Subcutaneous abdominal adipose tissue (tissue), 5 donors: ENCODE measurements around the gene NDUFB7.

Experiments used
- H3K27ac ChIP-seq: one replicate; pipeline ENCODE4 v1.7.0; 2013; ENCODE audit warnings: low read depth, mild to moderate bottlenecking, inconsistent platforms, low read length, moderate library complexity
- H3K27me3 ChIP-seq, 5 donors: one replicate each; pipeline ENCODE4 v1.7.0; 2013; ENCODE audit warnings: low read length in 5 of 5, inconsistent platforms in 1 of 5; ENCODE audit not compliant: control insufficient read depth in 5 of 5, insufficient read depth in 4 of 5
- H3K36me3 ChIP-seq, 5 donors: one replicate each; pipeline ENCODE4 v1.7.0; 2013; ENCODE audit warnings: low read length in 5 of 5; ENCODE audit not compliant: control insufficient read depth in 5 of 5, insufficient read depth in 5 of 5
- H3K4me1 ChIP-seq, 5 donors: one replicate each; pipeline ENCODE4 v1.7.0; 2013; ENCODE audit warnings: low read length in 5 of 5, mild to moderate bottlenecking in 3 of 5, moderate library complexity in 1 of 5; ENCODE audit not compliant: control insufficient read depth in 5 of 5, insufficient read depth in 5 of 5
- H3K4me3 ChIP-seq, 5 donors: one replicate each; pipeline ENCODE4 v1.7.0; 2013; ENCODE audit warnings: low read length in 5 of 5, low read depth in 1 of 5
- H3K9ac ChIP-seq, 5 donors: one replicate each; pipeline ENCODE4 v1.7.0; 2013; ENCODE audit warnings: low read length in 5 of 5, mild to moderate bottlenecking in 4 of 5, moderate library complexity in 3 of 5
- H3K9me3 ChIP-seq, 5 donors: one replicate each; pipeline ENCODE4 v1.7.0; 2013; ENCODE audit warnings: low read length in 5 of 5; ENCODE audit not compliant: control insufficient read depth in 5 of 5
- donor health status: healthy.
- donor health status: healthy.
- donor health status: healthy.
- donor health status: healthy.
- donor health status: healthy.

The NDUFB7 gene

GRCh38 chr19:14563590-14563926 lies 8.3 kb downstream of the NDUFB7 start:
- Histone ChIP-seq H3K9ac (no peak overlapping the region), H3K4me1 (peaks cover 10 to 51% (median 47%) of the 10 kb centered on the region in 5 donors), H3K27me3 (no peaks in the 10 kb centered on the region), H3K36me3 (peaks cover 0 to 46% (median 33%) of the 10 kb centered on the region in 5 donors), H3K27ac (no peak overlapping the region), H3K9me3 (no peaks in the 10 kb centered on the region), H3K4me3 (peak overlapping the region in 2 of 5 donors; percentile 54 to 61)

- Histone ChIP-seq H3K4me1 (peaks cover 10 to 55% (median 47%) of the 10 kb centered on the region in 5 donors), H3K4me3 (peak overlapping the region in 3 of 5 donors; percentile 18 to 61 (median 54)), H3K36me3 (peaks cover 0 to 43% (median 29%) of the 10 kb centered on the region in 5 donors), H3K27me3 (no peaks in the 10 kb centered on the region), H3K9me3 (no peaks in the 10 kb centered on the region), H3K27ac (peak overlapping the region; percentile 85), H3K9ac (peak overlapping the region; percentile 38 to 82 (median 56))
These were observed 8.9 kb downstream of the NDUFB7 start for GRCh38 chr19:14562660-14563589.

- H3K27ac ChIP-seq, result peak overlapping the region; percentile 85
These were observed 10.0 kb downstream of the NDUFB7 start for GRCh38 chr19:14561847-14562351.

GRCh38 chr19:14561249-14561648 lies 10.6 kb downstream of the NDUFB7 start:
- no peaks in the 10 kb centered on the region for H3K9me3 ChIP-seq
- peaks cover 12 to 61% (median 53%) of the 10 kb centered on the region in 5 donors for H3K4me1 ChIP-seq
- H3K4me3 ChIP-seq, result peak overlapping the region in 1 of 5 donors; percentile 44
- H3K36me3 ChIP-seq, result peaks cover 0 to 30% (median 18%) of the 10 kb centered on the region in 5 donors
- H3K27ac ChIP-seq, result peak overlapping the region; percentile 85
- no peaks in the 10 kb centered on the region for H3K27me3 ChIP-seq
- peak overlapping the region; percentile 48 to 82 (median 61) for H3K9ac ChIP-seq

More at GRCh38 chr19:14561847-14562351, 10.0 kb downstream of the NDUFB7 start:
- Histone ChIP-seq H3K4me1 (peaks cover 10 to 55% (median 47%) of the 10 kb centered on the region in 5 donors), H3K9me3 (no peaks in the 10 kb centered on the region), H3K9ac (peak overlapping the region; percentile 48 to 82 (median 61)), H3K4me3 (peak overlapping the region in 3 of 5 donors; percentile 18 to 61 (median 54)), H3K27me3 (no peaks in the 10 kb centered on the region), H3K36me3 (peaks cover 0 to 35% (median 21%) of the 10 kb centered on the region in 5 donors)

GRCh38 chr19:14560776-14561108 lies 11.1 kb downstream of the NDUFB7 start:
- H3K4me3 ChIP-seq, result peak overlapping the region in 2 of 5 donors; percentile 29 to 44
- no peaks in the 10 kb centered on the region for H3K27me3 ChIP-seq
- H3K4me1 ChIP-seq, result peaks cover 12 to 66% (median 58%) of the 10 kb centered on the region in 5 donors
- H3K9me3 ChIP-seq, result no peaks in the 10 kb centered on the region
- H3K27ac ChIP-seq, result peak overlapping the region; percentile 85
- H3K9ac ChIP-seq, result peak overlapping the region; percentile 53 to 82 (median 73)
- peaks cover 0 to 25% (median 13%) of the 10 kb centered on the region in 5 donors for H3K36me3 ChIP-seq

- Histone ChIP-seq H3K4me3 (no peak overlapping the region), H3K9ac (peak overlapping the region; percentile 53 to 82 (median 73)), H3K9me3 (no peaks in the 10 kb centered on the region), H3K4me1 (peaks cover 12 to 68% (median 58%) of the 10 kb centered on the region in 5 donors), H3K27ac (peak overlapping the region; percentile 85), H3K27me3 (no peaks in the 10 kb centered on the region), H3K36me3 (peaks cover 0 to 19% (median 8%) of the 10 kb centered on the region in 5 donors)
These were observed 11.7 kb downstream of the NDUFB7 start for GRCh38 chr19:14559916-14560775.

- Histone ChIP-seq H3K27ac (no peak overlapping the region), H3K36me3 (peaks cover 0 to 8% (median 0%) of the 10 kb centered on the region in 5 donors), H3K9me3 (no peaks in the 10 kb centered on the region), H3K4me3 (no peak overlapping the region), H3K27me3 (no peaks in the 10 kb centered on the region), H3K9ac (peak overlapping the region in 1 of 5 donors; percentile 64), H3K4me1 (peaks cover 12 to 74% (median 63%) of the 10 kb centered on the region in 5 donors)
These were observed 13.3 kb downstream of the NDUFB7 start for GRCh38 chr19:14558370-14559066.

GRCh38 chr19:14556662-14557188 lies 15.1 kb downstream of the NDUFB7 start:
- Histone ChIP-seq H3K4me3 (peak overlapping the region in 4 of 5 donors; percentile 30 to 48 (median 43)), H3K4me1 (peaks cover 12 to 68% (median 51%) of the 10 kb centered on the region in 5 donors), H3K27me3 (no peaks in the 10 kb centered on the region), H3K36me3 (peaks cover 0 to 7% (median 0%) of the 10 kb centered on the region in 5 donors), H3K9me3 (no peaks in the 10 kb centered on the region), H3K27ac (no peak overlapping the region), H3K9ac (peak overlapping the region in 2 of 5 donors; percentile 5 to 20)
